RWPE2 (cell line): ENCODE results near the gene FBXL20.
A peak's percentile ranks its signal among the peaks of the same experiment; 100 is the strongest.
"Not testable (repeated sequence)": the region's sequence is repeated elsewhere in the genome, so short reads cannot be mapped to it uniquely, and the experiment has no call there.

Experiments used
- ATAC-seq: fragments of 200-7000 bp; cut with Tn5 transposase; 3 replicates; pipeline ENCODE4 v1.9.1; 2021; ENCODE audit warnings: low read depth
- DNase-seq: peaks from one replicate; pipeline ENCODE4 v3.0.0-alpha.2; 2020; ENCODE audit warnings: low spot score
- H3K27ac ChIP-seq: fragments of 450-650 bp; 2 replicates; pipeline ENCODE4 v1.5.1; 2017; ENCODE audit warnings: mild to moderate bottlenecking; ENCODE audit not compliant: poor library complexity, severe bottlenecking
- H3K27me3 ChIP-seq: fragments of 250-450 bp; sonication (Bioruptor Pico); 2 replicates; pipeline ENCODE4 v1.5.1; 2021; ENCODE audit warnings: mild to moderate bottlenecking, moderate library complexity; ENCODE audit not compliant: insufficient read depth, poor library complexity, severe bottlenecking
- H3K36me3 ChIP-seq: fragments of 250-450 bp; sonication (Bioruptor Pico); 2 replicates; pipeline ENCODE4 v1.5.1; 2020; ENCODE audit warnings: low read depth, mild to moderate bottlenecking, moderate library complexity
- H3K4me1 ChIP-seq: fragments of 250-450 bp; sonication (Bioruptor Pico); 2 replicates; pipeline ENCODE4 v1.5.1; 2021; ENCODE audit warnings: mild to moderate bottlenecking, moderate library complexity; ENCODE audit not compliant: insufficient read depth, poor library complexity, severe bottlenecking
- H3K4me3 ChIP-seq: fragments of 250-450 bp; sonication (Bioruptor Pico); 2 replicates; pipeline ENCODE4 v1.5.1; 2021; ENCODE audit warnings: mild to moderate bottlenecking, moderate library complexity; ENCODE audit not compliant: severe bottlenecking
- H3K9me3 ChIP-seq: fragments of 250-450 bp; sonication (Bioruptor Pico); 2 replicates; pipeline ENCODE4 v1.5.1; 2021; ENCODE audit warnings: mild to moderate bottlenecking, moderate library complexity; ENCODE audit not compliant: severe bottlenecking
- CTCF ChIP-seq: fragments of 450-650 bp; IDR thresholded peaks from one replicate; pipeline ENCODE4 v1.5.1; 2017; ENCODE audit warnings: mild to moderate bottlenecking, moderate library complexity; ENCODE audit not compliant: poor library complexity, severe bottlenecking

FBXL20 gene

DNA sequence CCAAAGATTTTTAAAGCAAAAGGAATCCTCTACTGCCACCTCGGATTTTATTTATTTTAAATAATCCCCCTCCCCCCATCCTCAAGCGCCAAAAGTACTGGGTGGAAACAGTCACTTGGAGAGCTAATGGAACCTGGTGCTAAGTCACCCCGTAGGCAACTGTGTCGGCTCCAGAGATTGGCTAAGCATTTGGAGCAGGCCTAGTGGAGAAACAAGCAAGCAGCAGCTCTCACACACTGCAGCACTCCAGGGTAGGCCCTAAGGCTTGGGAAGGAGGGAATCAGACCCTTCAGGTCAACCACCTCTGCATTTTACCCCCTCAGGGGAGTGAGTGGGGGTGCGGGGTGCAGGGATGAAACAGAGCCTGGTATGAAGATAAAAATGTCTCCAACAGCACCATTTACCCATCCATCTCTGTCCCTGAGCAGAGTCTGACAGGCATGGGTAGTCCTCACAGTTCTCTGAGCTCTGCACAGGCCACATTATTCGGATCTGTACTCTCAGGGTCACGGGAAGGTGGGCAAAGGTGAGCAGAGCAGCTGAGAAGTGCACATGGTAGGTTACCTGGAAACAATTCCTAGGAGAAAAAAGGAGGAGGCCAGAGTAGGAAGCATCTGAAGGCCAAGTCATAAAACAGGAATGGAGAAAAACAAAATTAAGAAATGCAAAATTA is 148.5 kb downstream of the FBXL20 start:
- H3K27ac ChIP-seq = no peak overlapping the region
- no peak for ATAC-seq
- TF ChIP-seq CTCF = no peak
- no peak overlapping the region for H3K4me3 ChIP-seq
- H3K4me1 ChIP-seq = peaks cover 8% of the 10 kb centered on the region
- H3K36me3 ChIP-seq = no peaks in the 10 kb centered on the region
- no peak for DNase-seq
- H3K27me3 ChIP-seq = no peaks in the 10 kb centered on the region
- no peaks in the 10 kb centered on the region for H3K9me3 ChIP-seq

DNA sequence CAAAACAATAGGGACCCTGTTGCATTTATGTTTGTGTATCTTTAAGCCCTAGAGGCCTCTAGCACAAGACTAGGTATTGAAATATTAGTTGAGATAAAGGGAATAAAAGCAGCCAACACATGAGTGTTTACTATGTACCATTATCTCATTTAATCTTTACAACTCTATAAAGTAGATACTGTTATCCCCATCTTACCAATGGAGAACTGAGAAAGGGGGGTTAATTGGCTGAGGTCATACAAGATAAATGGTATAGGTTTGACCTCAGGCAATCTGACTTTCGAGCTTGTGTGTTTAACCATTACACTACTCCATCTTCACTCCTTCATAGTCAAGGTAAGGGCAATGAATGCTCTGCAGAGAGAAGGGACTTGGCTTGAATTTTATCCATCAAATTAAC is 149.4 kb downstream of the FBXL20 start:
- TF ChIP-seq CTCF = no peak
- Histone ChIP-seq H3K27ac (no peak overlapping the region), H3K4me3 (no peak overlapping the region), H3K4me1 (peaks cover 8% of the 10 kb centered on the region), H3K36me3 (no peaks in the 10 kb centered on the region), H3K27me3 (no peaks in the 10 kb centered on the region), H3K9me3 (no peaks in the 10 kb centered on the region)
- no peak for ATAC-seq
- no peak for DNase-seq

- not testable (repeated sequence) for H3K9me3 ChIP-seq, H3K27ac ChIP-seq, H3K4me1 ChIP-seq, ATAC-seq, DNase-seq, H3K27me3 ChIP-seq, H3K36me3 ChIP-seq, H3K4me3 ChIP-seq
These were observed 151.3 kb downstream of the FBXL20 start for GRCh38 chr17:39250076-39250475.

- ATAC-seq (no peak), DNase-seq (no peak)
- TF ChIP-seq CTCF = no peak
- Histone ChIP-seq H3K4me3 (no peak overlapping the region), H3K27me3 (no peaks in the 10 kb centered on the region), H3K27ac (no peak overlapping the region), H3K4me1 (peaks cover 8% of the 10 kb centered on the region), H3K36me3 (no peaks in the 10 kb centered on the region), H3K9me3 (no peaks in the 10 kb centered on the region)
These were observed 155.2 kb downstream of the FBXL20 start for GRCh38 chr17:39246274-39246673.

GRCh38 chr17:39244600-39245570 is 156.5 kb downstream of the FBXL20 start:
- no peaks in the 10 kb centered on the region for H3K36me3 ChIP-seq
- H3K4me1 ChIP-seq = peaks cover 8% of the 10 kb centered on the region
- ATAC-seq (peak; percentile 83), DNase-seq (peak; percentile 71)
- no peaks in the 10 kb centered on the region for H3K27me3 ChIP-seq
- no peaks in the 10 kb centered on the region for H3K9me3 ChIP-seq
- H3K4me3 ChIP-seq = no peak overlapping the region
- H3K27ac ChIP-seq = no peak overlapping the region
- TF ChIP-seq CTCF = peak; percentile 95
